Fibroblast of skin of abdomen (primary cell): ENCODE results near the gene FFAR2.

Experiments used
- DNase-seq: peaks from one replicate; pipeline ENCODE4 v3.0.0-alpha.2; 2013

FFAR2 gene

GRCh38 chr19:35488677-35489076 is 40.6 kb downstream of the FFAR2 start:
- no peak for DNase-seq

GRCh38 chr19:35490364-35490763 is 42.3 kb downstream of the FFAR2 start, which contains the start of gene KRTDAP:
KRTDAP (minus strand) TSS chr19:35490464; CDS start chr19:35490442, 22 bp downstream.
- DNase-seq: no peak

- DNase-seq: no peak
Observed at GRCh38 chr19:35491836-35492360, 43.8 kb downstream of the FFAR2 start.

DNA sequence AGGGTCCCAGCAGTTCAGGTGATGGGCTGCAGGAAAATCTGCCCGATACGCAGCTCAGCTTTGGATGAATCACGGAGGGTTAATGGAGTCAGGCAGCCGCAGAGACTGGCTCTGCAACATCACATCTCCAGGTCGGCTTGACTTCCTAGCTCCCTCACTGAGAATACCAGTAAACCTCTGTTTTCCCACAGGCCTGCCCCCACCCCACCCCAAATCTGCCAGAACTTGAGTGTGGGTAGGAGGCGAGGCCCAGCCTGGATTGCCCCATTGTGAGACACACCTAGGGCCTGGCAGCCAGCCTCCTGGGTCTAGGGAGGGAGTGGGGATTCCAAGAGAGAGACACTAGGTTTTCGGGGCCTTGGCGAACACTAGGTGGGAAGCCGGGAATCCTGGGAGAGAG is 45.9 kb downstream of the FFAR2 start:
- no peak for DNase-seq

DNA sequence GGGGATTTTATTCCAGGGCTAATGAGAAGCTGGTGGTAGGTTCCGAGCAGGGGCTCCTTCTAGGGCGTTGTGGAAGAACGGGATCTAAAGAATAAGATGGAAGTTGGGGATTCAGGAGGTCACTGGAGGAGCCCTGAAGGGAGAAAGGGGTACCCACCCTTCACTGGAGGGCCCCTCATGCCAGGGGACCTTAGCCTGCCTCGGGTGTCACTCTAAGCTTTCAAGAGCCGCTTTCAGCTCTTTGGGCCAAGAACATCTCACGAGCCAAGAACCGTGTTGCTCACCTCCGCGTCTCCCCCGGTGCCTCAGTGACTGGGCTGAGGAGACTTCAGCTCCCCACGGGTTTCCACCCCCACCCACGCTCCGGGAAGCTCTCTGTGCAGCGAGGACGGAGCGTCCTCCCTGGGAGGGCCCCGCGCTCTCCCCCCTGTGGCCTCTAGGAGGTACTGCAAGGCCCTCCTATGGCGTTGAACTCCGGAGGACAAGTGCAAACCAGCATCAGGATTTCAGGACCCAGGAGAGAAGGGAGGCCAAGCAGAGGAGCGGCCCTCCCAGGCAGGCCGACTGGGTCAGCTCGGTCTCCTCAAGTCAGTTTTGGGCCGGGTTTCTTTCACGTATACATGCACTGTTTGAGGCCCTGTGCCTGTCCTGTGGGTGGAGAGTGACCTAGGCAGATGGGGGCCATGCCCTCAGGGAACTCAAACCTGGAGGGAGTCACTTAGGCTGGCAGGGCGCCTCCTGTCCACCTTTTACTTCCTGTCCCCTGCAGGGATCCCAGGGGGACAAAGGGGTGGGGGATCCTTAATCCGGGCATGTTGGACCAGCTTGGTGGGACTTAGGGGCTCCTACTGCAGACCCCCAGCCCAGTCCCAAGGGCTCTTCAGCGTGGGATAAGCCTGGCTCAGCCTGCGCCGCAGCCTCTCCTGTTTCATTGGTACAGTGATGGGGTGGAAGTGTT is 47.3 kb downstream of the FFAR2 start:
- DNase-seq: peak; percentile 57

- DNase-seq: no peak
Observed at GRCh38 chr19:35497406-35497805, 49.3 kb downstream of the FFAR2 start.

DNA sequence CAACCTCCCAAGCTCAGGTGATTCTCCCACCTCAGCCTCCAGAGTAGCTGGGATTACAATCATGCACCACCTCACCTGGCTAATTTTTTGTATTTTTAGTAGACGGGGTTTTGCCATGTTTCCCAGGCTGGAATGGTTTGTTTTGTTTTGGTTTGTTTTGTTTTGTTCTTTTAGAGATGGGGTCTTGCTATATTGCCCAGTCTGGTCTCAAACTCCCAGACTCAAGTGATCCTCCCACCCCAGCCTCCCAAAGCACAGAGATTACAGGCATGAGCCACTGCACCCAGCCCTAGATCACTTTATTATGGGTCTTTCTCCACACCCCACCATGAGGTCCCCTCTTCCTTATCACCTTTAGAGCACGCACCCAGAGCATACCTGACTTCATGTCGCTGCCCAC is 50.2 kb downstream of the FFAR2 start:
- DNase-seq: no peak

DNA sequence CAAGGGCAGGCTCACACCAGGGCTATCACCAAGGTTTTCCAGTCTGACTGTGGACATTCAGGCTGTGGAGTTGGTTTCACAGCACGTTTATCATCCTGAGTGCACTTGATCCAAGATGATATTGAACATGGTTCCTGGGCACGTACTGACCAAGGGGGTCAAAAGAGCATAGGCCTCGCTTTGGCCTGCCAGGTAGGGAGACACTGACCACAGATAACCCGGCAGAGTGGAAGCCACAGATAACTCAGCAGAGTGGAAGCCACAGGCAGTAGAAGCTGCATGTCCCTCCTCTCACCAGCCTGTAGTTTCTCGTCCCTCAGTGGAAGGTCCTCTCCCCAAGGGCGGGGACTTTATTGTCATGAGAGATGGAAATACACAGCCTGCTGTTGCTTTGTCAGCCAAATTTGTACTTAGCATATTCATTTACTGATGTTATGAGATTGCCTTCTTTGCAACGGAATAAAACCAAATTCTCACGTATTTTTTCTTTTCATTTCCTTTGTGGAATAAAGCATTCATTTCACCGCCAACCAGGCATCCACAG is 51.0 kb downstream of the FFAR2 start:
- DNase-seq: no peak

DNA sequence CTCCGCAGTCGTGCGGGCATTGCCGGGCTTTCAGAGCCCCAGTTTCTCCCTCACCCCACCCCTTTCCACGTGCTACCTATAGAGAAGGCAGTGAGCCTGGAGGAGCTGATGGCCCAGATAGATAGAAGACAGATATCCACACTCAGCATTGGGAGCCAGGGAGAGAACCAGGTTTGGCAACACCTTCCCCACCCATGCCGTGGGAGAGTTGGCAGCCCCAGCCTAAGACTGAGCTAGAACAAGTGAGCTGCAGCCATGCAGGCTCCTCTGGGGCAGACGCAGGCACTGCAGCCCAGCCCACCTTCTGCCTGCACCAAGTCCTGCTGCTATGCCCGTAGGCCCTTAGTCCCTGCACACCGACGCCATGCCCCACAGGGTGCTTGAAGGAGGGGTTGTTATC is 52.6 kb downstream of the FFAR2 start:
- no peak for DNase-seq
